Transverse colon (tissue), 3 donors: Measurements from ENCODE around the gene N4BP2.

Experiments
- CTCF ChIP-seq, 5 experiments: fragments of 200-600 bp in 3 of 5; fragments of 450-650 bp in 2 of 5; sonication (generic) in 3 of 5; IDR thresholded peaks; 1 replicate in 2 of 5; 2 replicates in 3 of 5; pipeline ENCODE4 v1.5.1; 2016 to 2017; ENCODE audit warnings: antibody characterized with exemption in 5 of 5, inconsistent platforms in 3 of 5, mild to moderate bottlenecking in 2 of 5, moderate library complexity in 1 of 5
- EP300 ChIP-seq: sonication (generic); formaldehyde crosslinking; IDR thresholded peaks from one replicate; pipeline ENCODE4 v1.6.1; 2017; ENCODE audit warnings: antibody characterized with exemption, low read depth

DNA sequence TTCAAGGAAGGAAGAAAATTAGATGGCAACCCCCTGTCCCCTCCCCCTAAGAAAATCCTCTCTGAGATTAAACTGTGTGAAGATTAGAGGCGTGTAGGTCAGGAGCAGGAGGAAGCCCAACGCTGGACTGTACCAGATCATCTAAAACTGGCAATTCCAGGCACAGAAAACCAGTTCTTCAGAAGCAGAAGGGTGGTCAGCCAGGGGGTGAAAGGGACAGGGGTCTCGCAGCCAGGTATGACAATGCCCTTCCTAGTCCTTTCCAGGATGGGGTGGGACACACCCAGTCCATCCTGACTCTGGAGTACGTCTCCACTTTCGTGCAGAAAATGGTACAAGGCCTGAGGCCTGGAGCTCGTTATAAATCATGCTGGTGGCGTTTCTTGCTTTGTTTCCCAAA is 136.9 kb downstream of the N4BP2 start:
- TF ChIP-seq EP300 (no peak), CTCF (IDR thresholded peaks at IDR 0.05) (no peak)
